ENCODE measurements around the gene SHOC2. TPM values are rescaled to one million over a fixed set of nuclear protein-coding genes. Genes with fewer than 3 reads are reported as not detected.

SHOC2 gene
- total RNA-seq, 1 experiment from 2014 or later, result 14.3 TPM

GRCh38 chr10:110977662-110978061 is 58.3 kb downstream of the SHOC2 start:
- Histone ChIP-seq H2AFZ (ENCODE audit: low read length) (no peak overlapping the region), H3K4me1 (ENCODE audit: insufficient read depth, low read length) (no peaks in the 10 kb centered on the region), H3K9me2 (replicated peaks; ENCODE audit: low read length) (no peaks in the 10 kb centered on the region), H3F3A (ENCODE audit: low read length, unreplicated experiment) (no peaks in the 10 kb centered on the region), H3K27me3 (ENCODE audit: low read length) (no peaks in the 10 kb centered on the region), H4K20me1 (ENCODE audit: low read length) (peaks cover 3% of the 10 kb centered on the region; the same call in 1 of the 2 replicates), H3K9me3 (ENCODE audit: low read length) (no peaks in the 10 kb centered on the region), H3K79me2 (ENCODE audit: low read length) (peaks cover 16% of the 10 kb centered on the region), H3K4me3 (ENCODE audit: low read length) (no peak overlapping the region), H3K27ac (ENCODE audit: low read length) (no peak overlapping the region), H3K36me3 (ENCODE audit: low read depth, low read length) (no peaks in the 10 kb centered on the region), H3K9ac (ENCODE audit: low read length) (no peak overlapping the region), H3K4me2 (ENCODE audit: low read length) (no peak overlapping the region)
- ATAC-seq, result no peak
- no peak for DNase-seq
- POLR2A ChIA-PET (ENCODE audit: unreplicated experiment), result no interaction called here
- CTCF ChIA-PET, result no interaction called here
- no TSS peak for BruUV-seq (replicated peaks)
- intact Hi-C loops (cut with micrococcal nuclease), result no loop called here
- TF ChIP-seq EZH2phosphoT487 (IDR thresholded peaks at IDR 0.05; ENCODE audit: borderline replicate concordance, low read length) (no peak), EZH2 (IDR thresholded peaks at IDR 0.05; ENCODE audit: low read length, unreplicated experiment) (no peak), CTCF (conservative IDR thresholded peaks at IDR 0.05; ENCODE audit: low read depth, low read length) (no peak)

GRCh38 chr10:110978204-110978603 is 58.8 kb downstream of the SHOC2 start:
- no peaks in the 10 kb centered on the region for H3K36me3 ChIP-seq (ENCODE audit: low read depth, low read length)
- DNase-seq (no peak), ATAC-seq (no peak)
- TF ChIP-seq EZH2phosphoT487 (IDR thresholded peaks at IDR 0.05; ENCODE audit: borderline replicate concordance, low read length) (no peak), EZH2 (IDR thresholded peaks at IDR 0.05; ENCODE audit: low read length, unreplicated experiment) (no peak), CTCF (conservative IDR thresholded peaks at IDR 0.05; ENCODE audit: low read depth, low read length) (no peak)
- no peaks in the 10 kb centered on the region for H3K9me3 ChIP-seq (ENCODE audit: low read length)
- no peaks in the 10 kb centered on the region for H3K9me2 ChIP-seq (replicated peaks; ENCODE audit: low read length)
- H3K9ac ChIP-seq (ENCODE audit: low read length), result no peak overlapping the region
- H3K27ac ChIP-seq (ENCODE audit: low read length), result no peak overlapping the region
- BruUV-seq (replicated peaks), result no TSS peak
- H2AFZ ChIP-seq (ENCODE audit: low read length), result no peak overlapping the region
- H3F3A ChIP-seq (ENCODE audit: low read length, unreplicated experiment), result no peaks in the 10 kb centered on the region
- H4K20me1 ChIP-seq (ENCODE audit: low read length), result peaks cover 3% of the 10 kb centered on the region; the same call in 1 of the 2 replicates
- no peak overlapping the region for H3K4me2 ChIP-seq (ENCODE audit: low read length)
- H3K4me1 ChIP-seq (ENCODE audit: insufficient read depth, low read length), result no peaks in the 10 kb centered on the region
- intact Hi-C loops (cut with micrococcal nuclease), result no loop called here
- POLR2A ChIA-PET (ENCODE audit: unreplicated experiment), result no interaction called here
- H3K27me3 ChIP-seq (ENCODE audit: low read length), result no peaks in the 10 kb centered on the region
- peaks cover 14% of the 10 kb centered on the region for H3K79me2 ChIP-seq (ENCODE audit: low read length)
- CTCF ChIA-PET, result no interaction called here
- H3K4me3 ChIP-seq (ENCODE audit: low read length), result no peak overlapping the region

- Histone ChIP-seq H3K36me3 (ENCODE audit: low read depth, low read length) (no peaks in the 10 kb centered on the region), H3K27ac (ENCODE audit: low read length) (no peak overlapping the region)
- BruUV-seq (replicated peaks), result no TSS peak
These were observed 60.2 kb downstream of the SHOC2 start for GRCh38 chr10:110979611-110980010.

More at GRCh38 chr10:110979611-110980010, 60.2 kb downstream of the SHOC2 start:
- DNase-seq, result no peak
- Histone ChIP-seq H3K79me2 (ENCODE audit: low read length) (peaks cover 8% of the 10 kb centered on the region; the same call in 1 of the 2 replicates), H3F3A (ENCODE audit: low read length, unreplicated experiment) (no peaks in the 10 kb centered on the region), H3K9me2 (replicated peaks; ENCODE audit: low read length) (no peaks in the 10 kb centered on the region), H3K4me1 (ENCODE audit: insufficient read depth, low read length) (no peaks in the 10 kb centered on the region), H3K4me2 (ENCODE audit: low read length) (no peak overlapping the region), H2AFZ (ENCODE audit: low read length) (no peak overlapping the region), H3K27me3 (ENCODE audit: low read length) (no peaks in the 10 kb centered on the region), H3K9me3 (ENCODE audit: low read length) (no peaks in the 10 kb centered on the region), H3K4me3 (ENCODE audit: low read length) (no peak overlapping the region), H3K9ac (ENCODE audit: low read length) (no peak overlapping the region), H4K20me1 (ENCODE audit: low read length) (peaks cover 3% of the 10 kb centered on the region; the same call in 1 of the 2 replicates)
- no peak for ATAC-seq
- intact Hi-C loops (cut with micrococcal nuclease), result no loop called here
- TF ChIP-seq CTCF (conservative IDR thresholded peaks at IDR 0.05; ENCODE audit: low read depth, low read length), result no peak
- no peak for TF ChIP-seq EZH2 (IDR thresholded peaks at IDR 0.05; ENCODE audit: low read length, unreplicated experiment)
- TF ChIP-seq EZH2phosphoT487 (IDR thresholded peaks at IDR 0.05; ENCODE audit: borderline replicate concordance, low read length), result no peak
- CTCF ChIA-PET, result no interaction called here
- POLR2A ChIA-PET (ENCODE audit: unreplicated experiment), result no interaction called here

Data from PC-3 (cell line).